GM12801 (cell line): Measurements from ENCODE around the gene ARVCF.

ENCODE experiments used
- TF ChIP-seq, protein P1 (sequence below): IDR thresholded peaks from one replicate; pipeline ENCODE4 v1.5.1; 2011; ENCODE audit warnings: control low read depth; ENCODE audit not compliant: insufficient read length; ENCODE audit errors: extremely low read depth

Gene ARVCF

DNA sequence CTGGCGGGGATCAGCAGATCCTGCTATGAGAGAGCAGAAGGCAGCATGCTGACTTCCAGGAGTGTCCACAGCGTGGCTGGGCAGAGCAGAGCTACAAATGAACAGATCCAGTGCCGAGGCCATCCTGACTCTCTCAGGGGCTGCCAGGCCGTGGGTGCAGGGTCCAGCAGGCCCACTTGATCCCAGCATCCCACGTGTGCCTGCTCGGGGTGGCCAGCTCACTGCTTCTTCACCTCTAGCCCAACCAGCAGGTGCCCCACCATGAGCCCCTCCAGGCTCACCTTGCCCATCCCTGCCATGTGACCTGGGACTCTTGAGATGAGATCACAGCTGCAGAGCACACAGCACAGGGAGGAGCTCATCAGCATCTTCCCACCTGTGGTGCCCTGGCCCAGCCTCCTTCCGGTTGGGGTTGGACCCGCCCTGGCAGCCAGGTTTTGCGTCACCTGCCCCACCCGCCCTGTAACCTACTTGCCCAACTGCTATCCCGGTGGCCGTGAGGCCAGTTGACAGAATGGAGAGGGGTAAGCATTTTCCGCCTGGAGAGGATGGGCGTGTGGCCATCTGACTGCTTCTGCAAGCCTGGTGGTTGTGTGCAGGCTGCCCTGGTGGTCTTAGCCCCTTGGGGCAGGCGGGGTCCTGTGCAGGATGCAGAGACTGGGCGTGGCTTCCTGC lies 15.2 kb upstream of the ARVCF start:
- TF ChIP-seq, protein P1, sequence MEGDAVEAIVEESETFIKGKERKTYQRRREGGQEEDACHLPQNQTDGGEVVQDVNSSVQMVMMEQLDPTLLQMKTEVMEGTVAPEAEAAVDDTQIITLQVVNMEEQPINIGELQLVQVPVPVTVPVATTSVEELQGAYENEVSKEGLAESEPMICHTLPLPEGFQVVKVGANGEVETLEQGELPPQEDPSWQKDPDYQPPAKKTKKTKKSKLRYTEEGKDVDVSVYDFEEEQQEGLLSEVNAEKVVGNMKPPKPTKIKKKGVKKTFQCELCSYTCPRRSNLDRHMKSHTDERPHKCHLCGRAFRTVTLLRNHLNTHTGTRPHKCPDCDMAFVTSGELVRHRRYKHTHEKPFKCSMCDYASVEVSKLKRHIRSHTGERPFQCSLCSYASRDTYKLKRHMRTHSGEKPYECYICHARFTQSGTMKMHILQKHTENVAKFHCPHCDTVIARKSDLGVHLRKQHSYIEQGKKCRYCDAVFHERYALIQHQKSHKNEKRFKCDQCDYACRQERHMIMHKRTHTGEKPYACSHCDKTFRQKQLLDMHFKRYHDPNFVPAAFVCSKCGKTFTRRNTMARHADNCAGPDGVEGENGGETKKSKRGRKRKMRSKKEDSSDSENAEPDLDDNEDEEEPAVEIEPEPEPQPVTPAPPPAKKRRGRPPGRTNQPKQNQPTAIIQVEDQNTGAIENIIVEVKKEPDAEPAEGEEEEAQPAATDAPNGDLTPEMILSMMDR: no peak

DNA sequence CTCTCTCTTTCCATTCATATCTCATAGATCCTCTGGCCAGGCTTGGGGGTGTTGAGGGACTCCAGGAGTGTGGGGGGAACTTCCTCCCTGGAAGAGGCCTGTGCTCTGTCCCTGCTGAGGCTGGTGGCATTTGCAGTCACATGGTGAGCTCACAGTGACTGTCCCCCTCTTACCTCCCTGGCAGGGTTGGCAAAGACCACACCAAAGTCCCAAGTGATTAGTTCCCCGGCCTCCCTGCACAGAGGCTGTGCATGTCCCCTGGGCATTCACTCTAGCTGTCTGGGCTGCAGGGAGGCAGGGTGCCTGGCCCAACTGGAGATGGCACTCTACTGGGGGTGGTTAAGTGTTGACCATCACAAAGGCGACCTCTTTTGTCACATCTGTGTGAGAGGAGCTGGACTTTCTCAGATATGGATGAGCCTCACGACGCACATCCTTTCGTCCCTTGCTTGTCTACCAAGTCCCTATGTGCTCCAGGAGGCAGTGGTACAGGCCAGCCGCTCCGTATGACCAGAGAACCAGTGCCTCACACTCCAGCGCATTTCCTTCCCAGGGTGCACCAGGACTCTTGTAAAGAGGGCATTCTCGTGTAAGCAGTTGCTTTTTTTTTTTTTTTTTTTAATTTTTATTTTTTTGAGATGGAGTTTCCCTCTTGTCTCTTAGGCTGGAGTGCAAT lies 13.1 kb upstream of the ARVCF start:
- TF ChIP-seq, protein P1: no peak

DNA sequence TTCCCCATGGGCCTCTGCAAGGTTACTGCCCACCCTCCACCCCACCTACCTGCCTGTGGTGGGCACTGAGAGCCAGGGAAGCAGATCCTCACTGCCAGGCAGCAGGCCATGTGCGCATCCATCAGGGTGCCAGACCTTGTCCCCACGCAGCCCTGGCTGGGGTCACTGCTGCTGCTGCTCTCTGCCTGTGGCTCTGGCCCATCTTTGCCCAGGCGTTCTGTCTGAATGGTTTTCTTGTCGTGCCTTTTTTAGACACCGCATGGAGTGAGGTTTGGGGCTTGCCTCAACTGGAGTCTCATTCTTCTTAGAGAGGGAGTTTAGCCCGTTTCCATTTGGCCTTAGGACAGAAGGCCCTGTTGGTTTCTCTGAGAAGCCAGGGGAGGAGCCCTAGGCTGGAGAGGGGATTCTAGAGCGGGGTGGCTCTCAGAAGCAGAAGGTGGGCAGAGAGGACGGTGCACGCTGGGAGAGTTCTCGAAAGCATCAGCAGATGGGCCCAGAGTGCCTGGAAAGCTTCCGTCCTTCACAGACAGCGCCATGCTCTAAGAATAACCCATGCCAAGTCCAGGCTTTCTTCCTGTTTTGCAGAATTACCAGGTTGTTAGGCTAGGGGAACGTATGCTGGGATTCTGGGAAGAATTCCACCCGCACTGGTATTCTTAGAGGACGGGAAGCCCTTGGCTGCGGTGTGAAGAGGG lies 12.4 kb upstream of the ARVCF start:
- TF ChIP-seq, protein P1: no peak

DNA sequence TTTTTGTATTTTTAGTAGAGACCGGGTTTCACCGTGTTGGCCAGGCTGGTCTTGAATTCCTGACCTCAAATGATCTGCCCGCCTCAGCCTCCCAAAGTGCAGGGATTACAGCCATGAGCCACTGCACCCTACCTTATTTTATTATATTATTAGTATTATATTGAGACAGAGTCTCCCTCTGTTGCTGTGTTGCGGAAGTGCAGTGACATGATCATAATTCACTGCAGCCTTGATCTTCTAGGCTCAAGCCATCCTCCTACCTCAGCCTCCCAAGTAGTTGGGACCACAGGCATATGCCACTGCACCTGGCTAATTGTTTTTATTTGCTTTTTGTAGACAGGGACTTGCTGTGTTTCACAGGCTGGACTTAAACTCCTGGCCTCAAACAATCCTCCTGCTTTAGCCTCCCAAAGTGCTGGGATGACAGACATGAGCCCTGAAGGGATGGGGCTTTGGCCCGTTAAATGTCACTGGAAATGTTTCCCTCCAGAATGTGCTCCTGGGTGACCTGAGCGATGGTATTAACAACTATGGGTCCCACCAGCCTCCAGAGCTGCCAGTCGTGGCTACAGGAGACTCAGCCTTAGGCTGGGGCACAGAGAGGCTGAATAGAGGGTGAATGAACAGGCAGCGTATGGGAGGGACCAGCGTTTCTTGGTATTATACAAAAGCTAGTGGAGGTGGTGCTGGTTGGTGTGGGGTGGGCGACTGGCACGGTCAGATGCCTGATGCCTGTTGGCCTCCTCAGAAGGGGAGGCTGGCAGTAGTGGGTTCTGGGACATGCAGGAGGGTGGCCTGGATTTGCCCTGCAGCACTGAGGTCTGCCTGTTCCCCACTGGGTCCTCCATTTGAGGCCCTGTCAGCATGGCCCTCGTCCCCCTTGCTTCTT lies 11.6 kb upstream of the ARVCF start:
- TF ChIP-seq, protein P1: no peak

DNA sequence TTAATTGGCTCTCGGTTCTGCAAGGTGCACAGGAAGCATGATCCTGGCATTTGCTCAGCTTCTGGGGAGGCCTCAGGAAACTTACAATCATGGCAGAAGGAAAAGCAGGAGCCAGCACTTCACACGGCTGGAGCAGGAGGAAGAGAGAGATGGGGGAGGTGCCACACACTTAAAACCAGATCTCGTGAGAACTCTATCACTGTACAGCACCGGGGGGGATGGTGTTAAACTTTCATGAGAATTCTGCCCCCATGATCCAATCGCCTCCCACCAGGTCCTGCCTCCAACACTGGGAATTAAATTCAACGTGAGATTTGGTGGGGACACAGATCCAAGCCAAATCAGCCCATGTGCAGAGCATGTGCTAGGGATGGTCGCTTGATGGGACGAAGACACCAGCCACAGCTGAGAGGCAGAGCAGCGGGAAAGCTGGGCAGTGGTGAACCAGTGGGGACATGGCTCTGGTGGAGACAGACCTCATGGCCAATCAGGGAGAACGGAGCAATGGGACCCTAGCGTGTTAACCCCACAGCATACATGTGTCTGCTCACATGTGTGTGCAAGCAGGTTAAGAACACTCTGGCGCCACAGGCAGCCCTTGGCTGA lies 10.5 kb upstream of the ARVCF start:
- TF ChIP-seq, protein P1: no peak

DNA sequence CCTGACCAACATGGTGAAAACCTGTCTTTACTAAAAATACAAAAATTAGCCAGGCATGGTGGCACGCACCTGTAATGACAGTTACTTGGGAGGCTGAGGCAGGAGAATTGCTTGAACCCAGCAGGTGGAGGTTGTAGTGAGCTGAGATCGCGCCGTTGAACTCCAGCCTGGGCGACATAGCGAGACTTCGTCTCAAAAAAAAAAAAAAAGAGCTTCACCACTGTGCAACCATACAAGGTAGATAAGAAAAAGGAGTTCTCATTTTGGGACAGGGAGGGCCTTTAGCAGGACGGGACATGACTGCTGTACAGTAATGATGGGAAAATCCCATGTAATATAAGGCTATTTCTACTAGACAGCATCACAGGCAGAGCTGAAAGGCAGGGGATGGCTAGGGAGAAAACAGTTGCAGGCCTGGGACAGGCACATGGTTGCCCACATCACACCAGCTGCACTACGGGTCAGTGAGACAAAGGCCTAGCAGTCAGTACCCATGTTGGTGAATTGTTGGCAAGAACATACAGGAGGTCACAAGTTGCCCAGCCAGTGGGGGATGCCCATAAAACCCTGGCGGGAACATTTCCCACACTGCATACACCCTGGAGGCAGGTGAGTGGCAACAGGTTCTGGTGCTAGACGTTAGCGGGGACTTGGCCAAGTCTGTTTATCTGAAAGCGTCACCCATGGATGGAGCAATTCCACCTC lies 9.7 kb upstream of the ARVCF start:
- TF ChIP-seq, protein P1: no peak
